GM10266 (cell line): ENCODE data around the gene PRKG1.

Experiments used
- DNase-seq: peaks from one replicate; pipeline ENCODE4 v3.0.0; 2012; ENCODE audit errors: extremely low spot score
- TF ChIP-seq, protein P1 (sequence below): IDR thresholded peaks from 2 replicates; pipeline ENCODE4 v1.5.1; 2012; ENCODE audit warnings: mild to moderate bottlenecking, low read depth; ENCODE audit not compliant: control insufficient read depth, insufficient read depth; ENCODE audit errors: missing control alignments

PRKG1 gene

DNA sequence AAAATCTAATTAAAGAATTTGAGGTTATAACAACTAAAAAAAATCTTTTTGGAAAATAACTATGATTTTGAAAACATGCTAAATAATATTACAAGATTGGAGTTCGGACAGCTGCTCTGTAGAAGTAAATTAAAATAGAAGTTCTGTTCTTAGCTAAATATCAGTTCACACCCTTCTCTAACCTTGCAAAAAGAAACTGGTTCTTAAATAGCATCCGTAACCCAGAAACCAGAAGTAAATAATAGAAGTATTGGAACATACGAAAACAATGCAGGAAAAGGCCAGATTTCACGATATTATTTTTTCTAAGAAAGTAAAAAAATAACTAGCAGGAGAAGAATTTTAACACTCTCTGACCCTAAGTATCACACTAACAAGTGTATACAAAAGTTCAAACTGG is 164.7 kb downstream of the PRKG1 start:
- DNase-seq, result no peak
- TF ChIP-seq, protein P1, sequence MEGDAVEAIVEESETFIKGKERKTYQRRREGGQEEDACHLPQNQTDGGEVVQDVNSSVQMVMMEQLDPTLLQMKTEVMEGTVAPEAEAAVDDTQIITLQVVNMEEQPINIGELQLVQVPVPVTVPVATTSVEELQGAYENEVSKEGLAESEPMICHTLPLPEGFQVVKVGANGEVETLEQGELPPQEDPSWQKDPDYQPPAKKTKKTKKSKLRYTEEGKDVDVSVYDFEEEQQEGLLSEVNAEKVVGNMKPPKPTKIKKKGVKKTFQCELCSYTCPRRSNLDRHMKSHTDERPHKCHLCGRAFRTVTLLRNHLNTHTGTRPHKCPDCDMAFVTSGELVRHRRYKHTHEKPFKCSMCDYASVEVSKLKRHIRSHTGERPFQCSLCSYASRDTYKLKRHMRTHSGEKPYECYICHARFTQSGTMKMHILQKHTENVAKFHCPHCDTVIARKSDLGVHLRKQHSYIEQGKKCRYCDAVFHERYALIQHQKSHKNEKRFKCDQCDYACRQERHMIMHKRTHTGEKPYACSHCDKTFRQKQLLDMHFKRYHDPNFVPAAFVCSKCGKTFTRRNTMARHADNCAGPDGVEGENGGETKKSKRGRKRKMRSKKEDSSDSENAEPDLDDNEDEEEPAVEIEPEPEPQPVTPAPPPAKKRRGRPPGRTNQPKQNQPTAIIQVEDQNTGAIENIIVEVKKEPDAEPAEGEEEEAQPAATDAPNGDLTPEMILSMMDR, result no peak

DNA sequence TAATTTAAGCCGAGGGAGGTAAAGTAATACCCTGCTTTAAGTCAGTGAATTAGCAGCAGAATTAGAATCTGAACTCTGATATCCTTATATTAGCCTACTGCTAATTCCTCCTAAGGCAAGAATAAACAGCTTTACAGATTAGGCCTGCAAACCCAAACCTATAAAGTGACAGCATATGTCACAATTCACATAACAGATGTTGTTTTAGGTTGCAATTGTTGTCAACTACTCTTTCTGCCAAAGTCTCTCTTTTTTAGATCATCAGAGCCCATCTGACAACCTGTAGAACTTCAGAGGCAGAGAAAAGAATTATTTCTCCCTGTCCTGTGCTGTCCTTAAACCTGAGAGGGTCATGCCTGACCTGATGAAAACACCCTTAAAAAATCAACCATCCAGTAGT is 167.2 kb downstream of the PRKG1 start:
- DNase-seq, result no peak
- TF ChIP-seq, protein P1, result no peak

DNA sequence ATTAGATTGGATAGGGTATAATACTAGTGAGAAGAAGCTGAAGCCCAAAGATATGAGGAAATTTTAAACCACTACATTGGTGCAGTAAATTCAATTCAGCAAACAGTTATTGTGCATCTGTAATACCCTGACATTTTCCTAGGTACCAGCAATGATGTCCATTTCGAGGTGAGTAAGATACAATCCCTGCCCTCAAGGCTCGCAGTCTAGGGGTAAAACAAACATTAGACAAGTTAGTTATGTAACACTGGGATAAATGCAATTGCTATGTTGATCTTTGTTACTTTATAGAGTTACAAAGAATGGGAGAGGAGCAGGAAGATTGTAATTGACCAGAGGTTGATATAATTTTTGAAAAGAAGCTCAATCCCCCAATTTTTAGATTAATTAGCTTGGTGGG is 168.1 kb downstream of the PRKG1 start:
- TF ChIP-seq, protein P1, result no peak
- DNase-seq, result no peak

DNA sequence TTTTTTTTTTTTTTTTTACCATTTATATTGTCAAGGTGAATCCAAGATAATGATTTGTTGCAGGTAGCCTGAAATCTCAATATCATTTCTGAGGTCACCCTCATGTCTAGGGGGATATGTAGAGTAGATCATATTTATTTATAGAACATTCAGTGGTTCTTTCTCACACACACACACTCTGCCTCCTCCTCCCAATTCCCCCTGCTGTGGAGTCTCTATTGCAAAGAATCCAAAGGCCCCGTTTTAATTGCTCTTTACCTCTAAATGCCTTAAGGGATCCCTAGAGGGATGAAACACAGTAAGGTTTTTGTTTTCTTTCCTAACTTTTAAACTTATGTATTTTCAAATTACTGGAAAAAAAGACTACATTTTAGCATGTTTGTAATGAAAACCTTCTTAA is 170.0 kb downstream of the PRKG1 start:
- no peak for DNase-seq
- TF ChIP-seq, protein P1, result no peak

DNA sequence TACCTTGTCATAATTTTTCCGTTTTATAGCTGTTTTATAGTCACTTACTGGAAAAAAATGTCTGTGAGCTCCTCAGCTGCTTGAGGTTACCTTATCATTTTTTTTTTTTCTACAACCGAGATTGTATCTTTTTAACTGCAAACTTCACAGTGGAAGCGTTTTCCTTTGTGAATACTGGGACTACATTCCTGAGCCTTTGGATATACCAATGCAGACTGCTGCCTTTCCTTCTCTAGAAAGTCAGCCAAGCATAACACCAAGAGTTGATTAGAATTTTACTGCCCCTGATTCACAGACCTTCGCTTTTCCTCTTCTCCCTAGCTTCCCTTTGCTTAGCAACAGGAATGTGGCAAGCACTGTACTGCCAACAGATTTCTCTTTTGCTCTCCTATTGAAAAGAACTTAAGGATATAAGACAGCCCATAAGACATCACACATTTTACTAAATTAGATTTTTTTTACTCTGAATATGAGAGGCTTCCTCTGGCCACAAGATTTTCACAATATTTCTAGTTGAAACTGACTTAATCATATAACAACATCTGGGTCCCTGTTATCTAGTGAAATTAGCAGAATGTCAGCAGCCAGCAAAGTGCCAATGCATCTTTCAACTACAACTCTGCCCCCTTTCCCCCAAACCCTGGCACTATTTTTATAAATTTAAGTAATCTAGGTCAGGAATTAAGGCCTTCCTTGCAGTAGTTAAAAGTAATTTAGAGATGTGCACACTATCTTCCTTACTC is 170.6 kb downstream of the PRKG1 start:
- TF ChIP-seq, protein P1, result no peak
- no peak for DNase-seq

DNA sequence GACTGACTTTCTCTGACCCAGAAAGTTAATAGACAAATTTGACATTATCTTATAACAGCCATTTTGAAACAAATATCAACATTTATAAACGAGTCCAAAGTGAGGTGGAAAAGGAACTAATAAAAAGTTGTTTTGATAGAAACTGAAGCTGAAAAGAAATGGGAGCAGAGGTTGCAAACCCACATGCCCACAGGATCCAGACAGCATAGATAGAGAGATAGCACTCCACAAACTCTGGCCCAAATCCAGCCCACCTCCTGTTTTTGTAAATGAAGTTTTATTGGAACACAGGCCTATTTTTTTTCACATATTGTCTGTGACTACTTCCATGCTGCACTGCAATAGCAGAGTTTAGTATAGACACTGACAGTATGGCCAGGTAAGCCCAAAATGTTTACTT is 171.9 kb downstream of the PRKG1 start:
- DNase-seq, result no peak
- TF ChIP-seq, protein P1, result no peak

DNA sequence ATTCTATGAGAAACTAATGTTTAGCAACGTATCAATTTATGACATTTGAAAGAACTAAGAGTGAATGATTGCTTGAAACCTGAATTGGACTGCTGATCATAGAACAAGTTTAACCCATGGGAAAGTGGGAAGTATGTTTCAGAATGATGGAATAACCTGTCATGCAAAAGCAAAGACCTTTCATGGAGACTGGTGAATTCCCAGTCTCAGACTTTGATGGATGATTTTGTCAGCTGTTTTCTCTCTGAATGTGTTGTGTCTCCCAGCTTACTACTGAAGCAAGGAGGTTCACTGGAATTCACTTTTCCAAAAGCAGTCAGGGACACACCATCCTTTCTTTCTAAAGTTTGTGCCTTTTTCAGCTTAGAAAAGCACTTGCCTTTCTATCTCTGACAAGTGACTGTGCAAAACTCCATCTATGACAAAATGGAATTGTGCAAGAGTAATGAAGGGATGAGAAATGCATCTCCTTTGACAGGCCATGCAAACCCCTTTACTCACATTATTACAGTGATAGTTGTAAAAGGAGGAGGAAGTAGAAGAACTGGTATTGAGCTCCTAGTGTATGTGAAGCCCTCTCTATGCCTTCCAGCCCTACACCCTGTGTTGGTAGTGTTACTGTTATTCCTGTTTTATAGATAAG is 176.1 kb downstream of the PRKG1 start:
- TF ChIP-seq, protein P1, result no peak
- DNase-seq, result no peak
